Colon (tissue), 2 donors: ENCODE measurements around the gene MAPK6.
"Not testable (repeated sequence)": the region's sequence is repeated elsewhere in the genome, so short reads cannot be mapped to it uniquely, and the experiment has no call there.

Experiments
- FAIRE-seq: peaks from 2 replicates; lab custom pipeline; 2012; peaks lifted over from hg19 to GRCh38; lab: Jason Lieb, UNC
- donor health status: control.
- donor health status: control.

Gene MAPK6

GRCh38 chr15:52018693-52019393 lies at the start of gene MAPK6:
MAPK6 (plus strand) TSS chr15:52019219; CDS start chr15:52046461, 27,242 bp downstream.
- no peak for FAIRE-seq

DNA sequence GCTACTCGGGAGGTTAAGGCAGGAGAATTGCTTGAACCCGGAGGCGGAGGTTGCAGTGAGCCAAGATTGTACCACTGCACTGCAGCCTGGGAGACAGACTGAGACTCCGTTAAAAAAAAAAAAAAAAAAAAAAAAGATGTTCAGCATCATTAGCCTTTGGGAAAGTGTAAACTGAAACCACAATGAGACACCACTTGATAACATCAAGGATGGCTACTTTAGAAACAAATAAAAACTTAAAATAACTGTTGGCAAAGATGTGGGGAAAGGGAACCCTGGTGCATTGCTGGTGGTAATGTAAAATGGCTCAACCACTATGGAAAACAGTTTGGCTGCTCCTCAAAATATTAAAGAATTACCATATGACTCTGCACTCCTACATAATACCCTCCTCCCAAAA lies 49.3 kb upstream of the MAPK6 start:
- no peak for FAIRE-seq

GRCh38 chr15:51970132-51970817 lies 48.7 kb upstream of the MAPK6 start:
- no peak for FAIRE-seq

DNA sequence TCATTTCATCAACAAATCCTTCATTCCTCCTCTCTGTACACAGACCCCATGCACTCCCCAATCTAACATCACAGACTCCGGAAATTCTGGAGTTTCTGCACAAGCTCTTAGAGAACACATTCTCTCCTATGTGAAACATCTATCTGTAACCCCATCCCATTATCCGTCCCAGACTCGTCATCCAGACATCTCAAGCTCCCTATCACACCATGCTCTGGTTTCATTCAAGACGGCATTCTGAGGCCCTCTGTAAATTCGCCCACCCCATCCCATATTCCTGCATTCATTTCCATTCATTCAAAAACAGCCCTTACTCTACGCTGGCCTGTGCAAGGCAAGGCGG lies 48.0 kb upstream of the MAPK6 start:
- no peak for FAIRE-seq

- FAIRE-seq = no peak
Observed at GRCh38 chr15:51971375-51972133, 47.5 kb upstream of the MAPK6 start, which contains the start of gene LEO1. LEO1 (minus strand) TSS chr15:51971778; CDS start chr15:51971745, 33 bp downstream.

GRCh38 chr15:51973220-51973619 lies 45.8 kb upstream of the MAPK6 start:
- FAIRE-seq = no peak

DNA sequence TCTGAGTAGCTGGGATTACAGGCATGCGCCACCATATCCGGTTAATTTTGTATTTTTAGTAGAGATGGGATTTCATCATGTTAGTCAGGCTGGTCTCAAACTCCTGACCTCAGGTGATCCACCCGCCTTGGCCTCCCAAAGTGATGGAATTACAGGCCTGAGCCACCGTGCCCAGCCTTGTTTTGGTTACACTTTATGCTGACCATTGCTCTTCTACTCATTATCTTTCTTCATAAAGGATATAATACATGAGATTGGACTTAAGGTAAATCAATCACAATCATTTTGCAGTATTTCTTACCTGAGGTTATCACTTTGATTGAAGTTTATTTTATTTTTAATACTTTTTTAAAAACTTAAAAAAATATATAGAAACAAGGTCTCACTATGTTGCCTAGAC lies 45.2 kb upstream of the MAPK6 start:
- no peak for FAIRE-seq

- no peak for FAIRE-seq
Observed at GRCh38 chr15:51982013-51982769, 36.8 kb upstream of the MAPK6 start.

- peak; percentile 61 for FAIRE-seq
Observed at GRCh38 chr15:51982770-51983103, 36.3 kb upstream of the MAPK6 start.

DNA sequence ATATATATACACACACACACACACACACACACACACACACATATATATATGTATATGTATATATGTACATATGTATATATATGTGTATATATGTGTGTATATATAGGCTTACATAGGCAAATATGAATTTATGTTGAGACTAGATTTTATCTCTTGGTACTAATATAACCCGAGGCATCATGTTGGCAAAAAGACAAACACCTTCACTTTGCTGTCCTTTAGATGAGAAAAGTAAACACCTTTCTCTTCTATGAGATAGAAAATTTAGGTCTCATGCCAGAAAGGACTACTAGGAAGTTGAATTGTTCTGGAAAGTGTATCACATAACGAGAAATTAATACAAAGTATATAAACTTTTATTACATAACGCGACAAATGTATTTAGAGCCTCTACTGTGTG lies 27.9 kb upstream of the MAPK6 start:
- FAIRE-seq = no peak

- FAIRE-seq = no peak
Observed at GRCh38 chr15:51992953-51993352, 26.1 kb upstream of the MAPK6 start.

DNA sequence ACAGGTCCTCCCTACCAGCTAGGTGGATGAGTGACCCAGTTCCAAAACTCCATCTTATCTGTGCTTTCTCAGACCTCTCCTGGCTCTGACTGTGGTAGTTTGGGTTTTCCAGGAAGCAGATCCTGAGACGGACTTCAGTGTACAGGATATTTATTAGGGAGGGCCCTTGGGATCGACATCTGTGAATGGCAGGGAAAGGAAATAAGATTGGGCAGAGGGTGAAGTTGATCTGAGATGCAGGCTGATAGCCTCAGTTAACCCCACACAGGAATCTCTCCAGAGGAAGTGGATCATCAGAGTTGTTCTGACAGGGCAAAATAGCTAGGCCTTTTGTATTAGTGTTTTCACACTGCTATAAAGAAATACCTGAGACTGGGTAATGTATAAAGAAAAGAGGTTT lies 16.7 kb upstream of the MAPK6 start:
- FAIRE-seq = no peak

DNA sequence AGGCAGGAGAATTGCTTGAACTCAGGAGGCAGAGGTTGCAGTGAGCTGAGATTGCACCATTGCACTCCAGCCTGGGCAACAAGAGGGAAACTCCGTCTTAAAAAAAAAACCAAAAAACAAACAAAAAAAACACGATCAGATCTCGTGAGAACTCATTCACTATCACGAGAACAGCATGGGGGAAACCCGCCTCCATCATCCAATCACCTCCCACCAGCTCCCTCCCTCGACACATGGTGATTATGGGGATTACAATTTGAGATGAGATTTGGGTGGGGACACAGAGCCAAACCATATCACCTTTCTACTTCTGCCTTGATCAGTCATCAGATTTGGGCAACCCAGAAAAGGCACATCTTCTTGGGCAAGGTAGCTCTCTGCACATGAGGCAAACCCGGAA lies 15.9 kb upstream of the MAPK6 start:
- not testable (repeated sequence) for FAIRE-seq

DNA sequence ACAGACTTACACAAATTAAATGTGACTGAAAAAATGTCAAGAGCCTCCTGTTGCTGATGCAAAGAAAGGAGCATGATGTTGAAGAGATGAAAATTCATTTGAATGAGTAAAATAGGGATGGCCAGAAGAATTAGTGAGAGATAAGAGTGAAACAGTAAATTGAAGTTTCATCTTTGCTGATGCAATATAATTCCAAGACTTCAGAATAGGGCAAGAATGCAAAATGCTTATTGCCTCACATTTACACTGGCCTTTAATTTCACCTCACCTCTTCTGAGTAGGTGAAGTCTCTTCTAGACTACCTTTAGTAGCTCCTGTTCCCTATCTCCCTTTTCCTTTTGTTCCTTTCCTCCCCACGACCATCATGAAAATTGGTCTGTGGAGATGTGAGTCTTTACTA lies 15.3 kb upstream of the MAPK6 start:
- FAIRE-seq = no peak

DNA sequence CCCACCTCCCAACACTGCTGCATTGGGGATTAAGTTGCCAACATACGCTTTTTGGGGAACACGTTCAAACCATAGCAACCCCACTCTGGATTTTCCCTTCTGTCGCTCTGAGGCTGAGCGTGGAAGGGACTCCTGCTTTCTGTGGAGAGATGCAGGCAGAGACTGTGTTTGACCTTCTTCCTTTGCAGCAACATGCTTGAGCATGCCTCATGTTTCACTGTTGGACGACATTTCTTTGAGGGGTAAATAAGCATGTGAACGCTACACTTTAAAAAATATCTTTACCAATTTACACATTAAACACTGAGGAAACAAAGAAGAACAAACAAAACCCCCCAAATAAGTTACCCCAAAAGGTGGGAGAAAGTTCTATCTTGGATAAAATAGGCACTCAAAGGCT lies 14.2 kb upstream of the MAPK6 start:
- no peak for FAIRE-seq

GRCh38 chr15:52005748-52006701 lies 13.0 kb upstream of the MAPK6 start:
- FAIRE-seq = no peak

- FAIRE-seq = no peak
Observed at GRCh38 chr15:52006702-52007340, 12.2 kb upstream of the MAPK6 start.

DNA sequence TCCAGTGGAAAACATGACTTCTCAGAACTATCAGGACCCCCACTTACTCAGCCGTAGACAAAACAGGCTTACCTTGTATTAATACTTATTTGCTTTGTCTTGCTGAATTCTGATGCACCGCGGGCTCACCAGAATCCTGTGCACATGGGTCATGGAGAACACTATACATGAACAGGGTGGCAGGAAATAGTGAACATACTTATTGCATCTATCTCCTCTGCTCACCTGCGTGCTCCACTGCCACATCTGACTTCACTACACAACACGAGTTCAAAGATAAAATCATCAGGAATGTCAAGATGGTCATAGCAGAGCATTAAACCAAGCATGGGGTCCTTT lies 10.7 kb upstream of the MAPK6 start:
- FAIRE-seq = no peak

GRCh38 chr15:52008698-52009434 lies 10.2 kb upstream of the MAPK6 start:
- FAIRE-seq = no peak
